ENCODE measurements around the gene APBA2. TPM values are rescaled to one million over a fixed set of nuclear protein-coding genes. Genes with fewer than 3 reads are reported as not detected.

Gene APBA2
- total RNA-seq, 1 experiment from 2014 or later: 12.9 TPM

GRCh38 chr15:28909958-28910500 lies 24.3 kb downstream of the APBA2 start:
- TF ChIP-seq, protein P1, sequence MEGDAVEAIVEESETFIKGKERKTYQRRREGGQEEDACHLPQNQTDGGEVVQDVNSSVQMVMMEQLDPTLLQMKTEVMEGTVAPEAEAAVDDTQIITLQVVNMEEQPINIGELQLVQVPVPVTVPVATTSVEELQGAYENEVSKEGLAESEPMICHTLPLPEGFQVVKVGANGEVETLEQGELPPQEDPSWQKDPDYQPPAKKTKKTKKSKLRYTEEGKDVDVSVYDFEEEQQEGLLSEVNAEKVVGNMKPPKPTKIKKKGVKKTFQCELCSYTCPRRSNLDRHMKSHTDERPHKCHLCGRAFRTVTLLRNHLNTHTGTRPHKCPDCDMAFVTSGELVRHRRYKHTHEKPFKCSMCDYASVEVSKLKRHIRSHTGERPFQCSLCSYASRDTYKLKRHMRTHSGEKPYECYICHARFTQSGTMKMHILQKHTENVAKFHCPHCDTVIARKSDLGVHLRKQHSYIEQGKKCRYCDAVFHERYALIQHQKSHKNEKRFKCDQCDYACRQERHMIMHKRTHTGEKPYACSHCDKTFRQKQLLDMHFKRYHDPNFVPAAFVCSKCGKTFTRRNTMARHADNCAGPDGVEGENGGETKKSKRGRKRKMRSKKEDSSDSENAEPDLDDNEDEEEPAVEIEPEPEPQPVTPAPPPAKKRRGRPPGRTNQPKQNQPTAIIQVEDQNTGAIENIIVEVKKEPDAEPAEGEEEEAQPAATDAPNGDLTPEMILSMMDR (conservative IDR thresholded peaks at IDR 0.05; ENCODE audit: low read depth, low read length): no peak
- TF ChIP-seq EZH2 (IDR thresholded peaks at IDR 0.05; ENCODE audit: borderline replicate concordance, low read depth, low read length, poor library complexity, severe bottlenecking): no peak
- H3K27me3 ChIP-seq (replicated peaks; ENCODE audit: insufficient read depth, low read depth, low read length, poor library complexity): no peaks in the 10 kb centered on the region
- ChIA-PET POLR2A (ENCODE audit: low non-redundant PET) (no interaction called here), CTCF (no interaction called here)
- intact Hi-C loops (cut with micrococcal nuclease; ENCODE audit: unreplicated experiment): no loop called here
- H3K9me3 ChIP-seq (ENCODE audit: low read depth, low read length, poor library complexity, severe bottlenecking): no peaks in the 10 kb centered on the region
- H3K27ac ChIP-seq (ENCODE audit: low read depth, low read length, poor library complexity, severe bottlenecking): no peak overlapping the region
- H3K4me3 ChIP-seq (ENCODE audit: low read depth, low read length, poor library complexity, severe bottlenecking): no peak overlapping the region
- no peaks in the 10 kb centered on the region for H3K36me3 ChIP-seq (ENCODE audit: insufficient read depth, low read length, poor library complexity, severe bottlenecking)
- no TSS peak for BruUV-seq (replicated peaks)
- no peak for DNase-seq (ENCODE audit: low spot score)
- H3K4me1 ChIP-seq (ENCODE audit: insufficient read depth, low read length, poor library complexity, severe bottlenecking): no peaks in the 10 kb centered on the region

DNA sequence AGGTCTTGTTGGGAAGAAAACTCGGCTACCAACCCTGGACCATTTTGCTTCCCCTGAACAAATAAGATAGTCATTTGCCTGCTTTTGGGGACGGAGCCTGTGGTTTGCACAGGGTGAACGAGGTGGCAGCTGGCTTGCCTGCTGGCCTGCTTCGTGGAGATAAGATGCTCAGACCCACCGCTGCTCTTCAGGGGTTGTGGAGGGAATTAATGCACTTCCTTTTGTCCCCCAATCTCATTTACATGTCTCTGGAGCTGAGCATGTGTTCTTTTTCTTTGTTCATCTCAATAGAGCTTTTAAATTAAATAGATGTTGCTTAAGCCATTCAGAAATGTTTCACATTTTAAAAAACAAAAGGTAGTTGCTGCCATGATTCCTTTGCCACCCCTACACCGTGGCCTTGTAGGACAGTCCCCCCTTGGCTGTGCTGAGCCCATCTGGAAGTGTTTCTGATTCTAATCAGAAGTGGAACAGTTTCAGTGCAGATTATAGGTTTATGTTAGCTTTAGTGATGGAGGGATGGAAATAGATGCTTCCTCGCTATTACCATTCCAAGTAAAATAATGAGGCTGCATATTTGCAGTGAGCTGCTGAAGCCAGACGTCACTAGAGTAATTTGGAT lies 25.6 kb downstream of the APBA2 start:
- POLR2A ChIA-PET (ENCODE audit: low non-redundant PET): no interaction called here
- no peaks in the 10 kb centered on the region for H3K4me1 ChIP-seq (ENCODE audit: insufficient read depth, low read length, poor library complexity, severe bottlenecking)

DNA sequence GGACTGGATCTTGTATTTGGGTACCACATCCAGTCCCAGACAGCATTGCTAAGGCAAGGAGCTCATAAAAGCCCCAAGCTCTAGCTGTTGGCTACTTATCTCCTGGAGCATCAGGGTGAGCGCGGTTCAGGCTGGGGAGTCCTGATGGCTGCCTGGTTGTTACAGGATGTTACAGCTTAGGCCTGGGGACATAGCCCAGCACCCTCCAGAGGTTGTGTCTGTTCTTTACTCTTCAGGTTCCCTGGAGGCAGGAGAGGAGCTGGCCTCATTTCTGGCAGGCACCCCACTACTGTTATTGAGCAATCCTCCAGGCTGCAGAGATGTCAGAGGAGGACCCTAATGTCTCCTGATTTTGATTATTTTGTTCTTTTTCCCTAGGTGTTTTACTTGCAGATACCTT lies 26.6 kb downstream of the APBA2 start:
- intact Hi-C loops (cut with micrococcal nuclease; ENCODE audit: unreplicated experiment): no loop called here
- Histone ChIP-seq H3K36me3 (ENCODE audit: insufficient read depth, low read length, poor library complexity, severe bottlenecking) (no peaks in the 10 kb centered on the region), H3K9me3 (ENCODE audit: low read depth, low read length, poor library complexity, severe bottlenecking) (no peaks in the 10 kb centered on the region), H3K27ac (ENCODE audit: low read depth, low read length, poor library complexity, severe bottlenecking) (no peak overlapping the region), H3K4me1 (ENCODE audit: insufficient read depth, low read length, poor library complexity, severe bottlenecking) (no peaks in the 10 kb centered on the region), H3K4me3 (ENCODE audit: low read depth, low read length, poor library complexity, severe bottlenecking) (no peak overlapping the region), H3K27me3 (replicated peaks; ENCODE audit: insufficient read depth, low read depth, low read length, poor library complexity) (no peaks in the 10 kb centered on the region)
- BruUV-seq (replicated peaks): no TSS peak
- no peak for DNase-seq (ENCODE audit: low spot score)
- POLR2A ChIA-PET (ENCODE audit: low non-redundant PET): no interaction called here
- CTCF ChIA-PET: no interaction called here
- no peak for TF ChIP-seq EZH2 (IDR thresholded peaks at IDR 0.05; ENCODE audit: borderline replicate concordance, low read depth, low read length, poor library complexity, severe bottlenecking)
- TF ChIP-seq, protein P1 (conservative IDR thresholded peaks at IDR 0.05; ENCODE audit: low read depth, low read length): no peak

More for the DNA sequence above, 25.6 kb downstream of the APBA2 start:
- H3K36me3 ChIP-seq (ENCODE audit: insufficient read depth, low read length, poor library complexity, severe bottlenecking): no peaks in the 10 kb centered on the region
- no peak overlapping the region for H3K4me3 ChIP-seq (ENCODE audit: low read depth, low read length, poor library complexity, severe bottlenecking)
- H3K27ac ChIP-seq (ENCODE audit: low read depth, low read length, poor library complexity, severe bottlenecking): no peak overlapping the region
- no TSS peak for BruUV-seq (replicated peaks)
- H3K27me3 ChIP-seq (replicated peaks; ENCODE audit: insufficient read depth, low read depth, low read length, poor library complexity): no peaks in the 10 kb centered on the region
- no peak for TF ChIP-seq EZH2 (IDR thresholded peaks at IDR 0.05; ENCODE audit: borderline replicate concordance, low read depth, low read length, poor library complexity, severe bottlenecking)
- TF ChIP-seq, protein P1 (conservative IDR thresholded peaks at IDR 0.05; ENCODE audit: low read depth, low read length): no peak
- CTCF ChIA-PET: no interaction called here
- no peaks in the 10 kb centered on the region for H3K9me3 ChIP-seq (ENCODE audit: low read depth, low read length, poor library complexity, severe bottlenecking)
- no peak for DNase-seq (ENCODE audit: low spot score)
- intact Hi-C loops (cut with micrococcal nuclease; ENCODE audit: unreplicated experiment): no loop called here
